Measurements from ENCODE around the gene DPEP1. TPM values are rescaled to one million over a fixed set of nuclear protein-coding genes. Genes with fewer than 3 reads are reported as not detected.
"Not testable (repeated sequence)": the region's sequence is repeated elsewhere in the genome, so short reads cannot be mapped to it uniquely, and the experiment has no call there.

The DPEP1 gene
- total and polyA plus RNA-seq, 8 donors, result 0.23 to 12.3 (median 1.00) TPM; not detected in 2

GRCh38 chr16:89657442-89658220 lies 44.2 kb downstream of the DPEP1 start, which contains the start of the genes CHMP1A and SPATA33:
Gene CHMP1A (minus strand): TSS chr16:89657708. CDS start chr16:89657588, 120 bp downstream.
Gene SPATA33 (plus strand): TSS chr16:89657836. CDS start chr16:89657912, 76 bp downstream.
- peak within 1 kb of the TSS; percentile 67 to 100 (median 96) for H3K4me3 ChIP-seq
- H3K36me3 ChIP-seq, result peaks cover 0 to 42% (median 38%) of the 10 kb centered on the region in 4 donors
- TF ChIP-seq POLR2A (IDR thresholded peaks at IDR 0.05) (peak in 1 of 4 donors; percentile 18), EP300 (IDR thresholded peaks at IDR 0.05) (no peak), POLR2AphosphoS5 (IDR thresholded peaks at IDR 0.05) (peak in 2 of 3 donors; percentile 88 to 92)
- H3K9me3 ChIP-seq, result no peaks in the 10 kb centered on the region
- H3K27ac ChIP-seq, result peak within 1 kb of the TSS; percentile 81 to 90 (median 88)
- intact Hi-C loops (cut with DNase I; ENCODE audit: low total_unique reads), result no loop called here
- peaks cover 19 to 43% (median 32%) of the 10 kb centered on the region in 4 donors for H3K4me1 ChIP-seq
- H3K27me3 ChIP-seq, result no peaks in the 10 kb centered on the region
- DNase-seq, result peak; percentile 92 to 97
- 0% methylated on average over 13 to 99 of the region's 99 CpGs for WGBS, 5 donors

- H3K4me3 ChIP-seq, result peak overlapping the region; percentile 67 to 100 (median 96)
- TF ChIP-seq POLR2A (IDR thresholded peaks at IDR 0.05) (no peak), EP300 (IDR thresholded peaks at IDR 0.05) (no peak), POLR2AphosphoS5 (IDR thresholded peaks at IDR 0.05) (no peak)
- TF ChIP-seq, protein P1, sequence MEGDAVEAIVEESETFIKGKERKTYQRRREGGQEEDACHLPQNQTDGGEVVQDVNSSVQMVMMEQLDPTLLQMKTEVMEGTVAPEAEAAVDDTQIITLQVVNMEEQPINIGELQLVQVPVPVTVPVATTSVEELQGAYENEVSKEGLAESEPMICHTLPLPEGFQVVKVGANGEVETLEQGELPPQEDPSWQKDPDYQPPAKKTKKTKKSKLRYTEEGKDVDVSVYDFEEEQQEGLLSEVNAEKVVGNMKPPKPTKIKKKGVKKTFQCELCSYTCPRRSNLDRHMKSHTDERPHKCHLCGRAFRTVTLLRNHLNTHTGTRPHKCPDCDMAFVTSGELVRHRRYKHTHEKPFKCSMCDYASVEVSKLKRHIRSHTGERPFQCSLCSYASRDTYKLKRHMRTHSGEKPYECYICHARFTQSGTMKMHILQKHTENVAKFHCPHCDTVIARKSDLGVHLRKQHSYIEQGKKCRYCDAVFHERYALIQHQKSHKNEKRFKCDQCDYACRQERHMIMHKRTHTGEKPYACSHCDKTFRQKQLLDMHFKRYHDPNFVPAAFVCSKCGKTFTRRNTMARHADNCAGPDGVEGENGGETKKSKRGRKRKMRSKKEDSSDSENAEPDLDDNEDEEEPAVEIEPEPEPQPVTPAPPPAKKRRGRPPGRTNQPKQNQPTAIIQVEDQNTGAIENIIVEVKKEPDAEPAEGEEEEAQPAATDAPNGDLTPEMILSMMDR (IDR thresholded peaks at IDR 0.05), result no peak
- H3K36me3 ChIP-seq, result peaks cover 0 to 44% (median 38%) of the 10 kb centered on the region in 4 donors
- H3K27me3 ChIP-seq, result no peaks in the 10 kb centered on the region
- WGBS, 5 donors, result 4 to 12% (median 10%) methylated on average over 26 to 27 of the region's 27 CpGs
- H3K27ac ChIP-seq, result peak overlapping the region; percentile 81 to 90 (median 88)
- intact Hi-C loops (cut with DNase I; ENCODE audit: low total_unique reads), result no loop called here
- peak in 1 of 2 donors; percentile 28 for DNase-seq
- H3K9me3 ChIP-seq, result no peaks in the 10 kb centered on the region
- peaks cover 19 to 43% (median 32%) of the 10 kb centered on the region in 4 donors for H3K4me1 ChIP-seq
Observed at GRCh38 chr16:89658221-89658879, 44.9 kb downstream of the DPEP1 start.

DNA sequence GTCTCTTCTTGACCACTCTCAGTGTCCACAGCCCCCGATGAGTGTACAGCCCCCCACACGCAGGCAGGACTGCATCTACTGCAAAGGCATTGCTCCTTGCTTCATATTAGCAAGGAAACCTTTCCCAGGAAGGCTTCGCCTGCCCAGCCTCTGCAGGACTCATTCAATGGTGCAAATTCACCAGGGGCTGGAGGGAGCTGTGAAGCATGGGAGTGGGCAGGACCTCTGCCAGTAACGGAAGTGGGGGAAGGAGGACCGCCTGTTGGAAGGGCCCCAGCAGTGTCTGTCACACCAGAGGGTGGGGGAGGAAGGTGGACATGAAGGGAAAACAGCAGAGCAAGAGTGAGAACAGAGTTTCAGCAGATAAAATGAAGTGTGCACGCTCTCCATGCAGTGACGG lies 46.7 kb downstream of the DPEP1 start:
- no peak for DNase-seq
- Histone ChIP-seq H3K9me3 (no peaks in the 10 kb centered on the region), H3K27ac (no peak overlapping the region), H3K4me1 (peaks cover 19 to 38% (median 27%) of the 10 kb centered on the region in 4 donors), H3K4me3 (no peak overlapping the region), H3K27me3 (no peaks in the 10 kb centered on the region), H3K36me3 (peaks cover 0 to 46% (median 37%) of the 10 kb centered on the region in 4 donors)
- 93 to 96% (median 94%) methylated on average over 7 of the region's 7 CpGs for WGBS, 5 donors
- intact Hi-C loops (cut with DNase I; ENCODE audit: low total_unique reads), result no loop called here
- TF ChIP-seq POLR2A (IDR thresholded peaks at IDR 0.05) (no peak), EP300 (IDR thresholded peaks at IDR 0.05) (no peak), POLR2AphosphoS5 (IDR thresholded peaks at IDR 0.05) (no peak)
- TF ChIP-seq, protein P1 (IDR thresholded peaks at IDR 0.05), result no peak

DNA sequence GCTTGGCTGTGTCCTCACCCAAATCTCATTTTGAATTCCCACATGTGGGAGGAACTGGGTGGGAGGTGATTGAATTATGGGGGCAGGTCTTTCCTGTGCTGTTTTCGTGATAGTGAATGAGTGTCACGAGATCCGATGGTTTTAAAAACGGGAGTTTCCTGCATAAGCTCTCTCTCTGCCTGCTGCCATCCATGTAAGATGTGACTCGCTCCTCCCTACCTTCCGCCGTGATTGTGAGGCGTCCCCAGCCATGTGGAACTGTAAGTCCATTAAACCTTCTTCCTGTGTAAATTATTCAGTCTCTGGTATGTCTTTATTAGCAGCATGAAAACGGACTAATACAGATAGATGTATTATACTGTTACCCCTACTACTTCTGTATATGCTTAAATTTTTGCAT lies 47.8 kb downstream of the DPEP1 start:
- no peak overlapping the region for H3K27ac ChIP-seq
- DNase-seq, result no peak
- intact Hi-C loops (cut with DNase I; ENCODE audit: low total_unique reads), result no loop called here
- TF ChIP-seq POLR2AphosphoS5 (IDR thresholded peaks at IDR 0.05), result no peak
- no peaks in the 10 kb centered on the region for H3K9me3 ChIP-seq
- peaks cover 0 to 46% (median 37%) of the 10 kb centered on the region in 4 donors for H3K36me3 ChIP-seq
- H3K27me3 ChIP-seq, result no peaks in the 10 kb centered on the region
- H3K4me1 ChIP-seq, result peaks cover 17 to 28% (median 20%) of the 10 kb centered on the region in 4 donors
- H3K4me3 ChIP-seq, result no peak overlapping the region
- 94 to 98% (median 96%) methylated on average over 9 of the region's 9 CpGs for WGBS, 5 donors

- H3K27me3 ChIP-seq; H3K4me1 ChIP-seq; DNase-seq; H3K4me3 ChIP-seq; intact Hi-C loops (cut with DNase I; ENCODE audit: low total_unique reads); H3K27ac ChIP-seq; H3K9me3 ChIP-seq: not testable (repeated sequence)
- H3K36me3 ChIP-seq, result peaks cover 0 to 46% (median 38%) of the 10 kb centered on the region in 4 donors
- 87 to 90% (median 89%) methylated on average over 10 to 11 of the region's 11 CpGs for WGBS, 5 donors
Observed at GRCh38 chr16:89664238-89664637, 50.8 kb downstream of the DPEP1 start.
